Fibroblast of the aortic adventitia (primary cell): ENCODE measurements around the gene STARD4. TPM values are rescaled to one million over a fixed set of nuclear protein-coding genes. Genes with fewer than 3 reads are reported as not detected.

Source experiments
- DNase-seq: peaks from one replicate; pipeline ENCODE4 v3.0.0-alpha.2; 2010; ENCODE audit warnings: low read depth
- H3K4me3 ChIP-seq: 2 replicates; pipeline ENCODE4 v1.5.1; 2011; ENCODE audit warnings: low read depth, mild to moderate bottlenecking, control low read depth, low read length, moderate library complexity
- CTCF ChIP-seq: IDR thresholded peaks from 2 replicates; pipeline ENCODE4 v1.5.1; 2011; ENCODE audit warnings: mild to moderate bottlenecking, low read length, control low read depth, inconsistent platforms; ENCODE audit not compliant: insufficient read depth
- total RNA-seq: library from RNA; depleted of rRNA; stranded (reverse); fragments of >200 nt; gene quantifications from 2 replicates; pipeline ENCODE4 v1.2.3, GENCODE V29; 2012; ENCODE audit warnings: low replicate concordance

The STARD4 gene
- total RNA-seq, 1 donor, result 36.1 TPM

- TF ChIP-seq CTCF, result no peak
- peak overlapping the region; percentile 95 for H3K4me3 ChIP-seq
- peak; percentile 28 for DNase-seq
Measured at GRCh38 chr5:111511831-111512374, 432 bp downstream of the STARD4 start.

GRCh38 chr5:111511174-111511830 lies 1.0 kb downstream of the STARD4 start:
- peak overlapping the region; percentile 95 for H3K4me3 ChIP-seq
- DNase-seq, result peak; percentile 52
- TF ChIP-seq CTCF, result no peak

GRCh38 chr5:111509119-111509518 lies 3.2 kb downstream of the STARD4 start:
- TF ChIP-seq CTCF, result no peak
- DNase-seq, result no peak
- no peak overlapping the region for H3K4me3 ChIP-seq

GRCh38 chr5:111507276-111507675 lies 5.1 kb downstream of the STARD4 start:
- TF ChIP-seq CTCF, result no peak
- H3K4me3 ChIP-seq, result no peak overlapping the region
- no peak for DNase-seq

GRCh38 chr5:111505096-111505495 lies 7.2 kb downstream of the STARD4 start:
- no peak overlapping the region for H3K4me3 ChIP-seq
- TF ChIP-seq CTCF, result no peak
- no peak for DNase-seq

- no peak for TF ChIP-seq CTCF
- no peak for DNase-seq
Measured at GRCh38 chr5:111502956-111503355, 9.4 kb downstream of the STARD4 start.

GRCh38 chr5:111498346-111498745 lies 14.0 kb downstream of the STARD4 start:
- no peak overlapping the region for H3K4me3 ChIP-seq
- TF ChIP-seq CTCF, result no peak
- no peak for DNase-seq

More at GRCh38 chr5:111502956-111503355, 9.4 kb downstream of the STARD4 start:
- H3K4me3 ChIP-seq, result no peak overlapping the region
